CD14-positive monocyte (primary cell): ENCODE measurements around the gene CYTH1. TPM values are rescaled to one million over a fixed set of nuclear protein-coding genes. Genes with fewer than 3 reads are reported as not detected.
A peak's percentile ranks its signal among the peaks of the same experiment; 100 is the strongest.

Experiments used
- DNase-seq, 3 donors: peaks; one replicate each; pipeline ENCODE4 v3.0.0-alpha.2; 2011 to 2022
- H2AFZ ChIP-seq: 2 replicates; pipeline ENCODE4 v1.6.0; 2012; ENCODE audit warnings: mild to moderate bottlenecking, low read depth, low read length, inconsistent platforms; ENCODE audit not compliant: insufficient read depth, poor library complexity, severe bottlenecking
- H3K27ac ChIP-seq, 2 donors: 1 replicate in 1 of 2; 2 replicates in 1 of 2; pipeline ENCODE4 v1.5.1; 2012 to 2013; ENCODE audit warnings: low read length in 2 of 2, control low read depth in 1 of 2, inconsistent platforms in 1 of 2, low read depth in 1 of 2, mild to moderate bottlenecking in 1 of 2
- H3K27me3 ChIP-seq, 2 donors: one replicate each; pipeline versions ENCODE4 v1.6.0 to v1.6.1; 2011 to 2013; ENCODE audit warnings: low read length in 2 of 2; ENCODE audit not compliant: control insufficient read depth in 2 of 2, insufficient read depth in 2 of 2
- H3K36me3 ChIP-seq, 2 donors: replicated peaks in 1 of 2; 1 replicate in 1 of 2; 2 replicates in 1 of 2; pipeline versions ENCODE4 v1.5.1 to v1.6.1; 2012 to 2013; ENCODE audit warnings: low read length in 2 of 2, control low read depth in 1 of 2, inconsistent platforms in 1 of 2, mild to moderate bottlenecking in 1 of 2; ENCODE audit not compliant: insufficient read depth in 2 of 2, control insufficient read depth in 1 of 2
- H3K4me1 ChIP-seq, 2 donors: 1 replicate in 1 of 2; 2 replicates in 1 of 2; pipeline versions ENCODE4 v1.5.1 to v1.6.1; 2012 to 2013; ENCODE audit warnings: low read length in 2 of 2, control low read depth in 1 of 2, inconsistent platforms in 1 of 2, mild to moderate bottlenecking in 1 of 2, moderate library complexity in 1 of 2; ENCODE audit not compliant: insufficient read depth in 2 of 2, control insufficient read depth in 1 of 2
- H3K4me2 ChIP-seq: replicated peaks from 2 replicates; pipeline ENCODE3; 2012; ENCODE audit warnings: low read length, moderate library complexity, mild to moderate bottlenecking; ENCODE audit not compliant: poor library complexity, severe bottlenecking; ENCODE audit errors: extremely low read depth
- H3K4me3 ChIP-seq, 3 experiments: fragments of 200-600 bp in 1 of 3; sonication (generic) in 1 of 3; replicated peaks in 1 of 3; 1 replicate in 2 of 3; 2 replicates in 1 of 3; pipeline ENCODE4 v1.5.1; 2011 to 2013; ENCODE audit warnings: low read length in 3 of 3, mild to moderate bottlenecking in 3 of 3, control low read depth in 2 of 3, low read depth in 2 of 3, inconsistent platforms in 1 of 3, moderate library complexity in 1 of 3
- H3K79me2 ChIP-seq: 2 replicates; pipeline ENCODE4 v1.6.0; 2012; ENCODE audit warnings: mild to moderate bottlenecking, control low read depth, inconsistent platforms, low read length, moderate library complexity; ENCODE audit not compliant: insufficient read depth
- H3K9ac ChIP-seq: 2 replicates; pipeline ENCODE4 v1.6.0; 2017; ENCODE audit warnings: low read length, mild to moderate bottlenecking; ENCODE audit not compliant: insufficient read depth, poor library complexity, severe bottlenecking
- H3K9me3 ChIP-seq, 2 donors: replicated peaks in 1 of 2; 1 replicate in 1 of 2; 2 replicates in 1 of 2; pipeline versions ENCODE4 v1.5.1 to v1.6.1; 2012 to 2013; ENCODE audit warnings: low read length in 2 of 2, control low read depth in 1 of 2; ENCODE audit not compliant: control insufficient read depth in 1 of 2, insufficient read depth in 1 of 2
- H4K20me1 ChIP-seq: 2 replicates; pipeline ENCODE4 v1.6.0; 2012; ENCODE audit warnings: mild to moderate bottlenecking, low read length, control low read depth, moderate library complexity; ENCODE audit not compliant: insufficient read depth
- H3K27ac Mint-ChIP-seq, 7 donors: one replicate each; pipeline ENCODE4 v1.8.0; 2020; ENCODE audit warnings: mild to moderate bottlenecking in 7 of 7, mixed read lengths in 7 of 7, moderate library complexity in 6 of 7, inconsistent platforms in 2 of 7
- H3K27me3 Mint-ChIP-seq, 3 donors: one replicate each; pipeline ENCODE4 v1.8.0; 2021 to 2022; ENCODE audit warnings: low read depth in 3 of 3, mild to moderate bottlenecking in 3 of 3, mixed read lengths in 3 of 3, moderate library complexity in 3 of 3, inconsistent platforms in 1 of 3
- H3K36me3 Mint-ChIP-seq, 2 donors: one replicate each; pipeline ENCODE4 v1.8.0; 2020; ENCODE audit warnings: mixed read lengths in 2 of 2, inconsistent platforms in 1 of 2, mild to moderate bottlenecking in 1 of 2
- H3K4me1 Mint-ChIP-seq: one replicate; pipeline ENCODE4 v1.8.0; 2020; ENCODE audit warnings: mild to moderate bottlenecking, mixed read lengths
- H3K4me3 Mint-ChIP-seq, 2 donors: one replicate each; pipeline ENCODE4 v1.8.0; 2020; ENCODE audit warnings: mild to moderate bottlenecking in 2 of 2, mixed read lengths in 2 of 2, moderate library complexity in 1 of 2
- H3K9me3 Mint-ChIP-seq, 7 donors: one replicate each; pipeline ENCODE4 v1.8.0; 2020 to 2022; ENCODE audit warnings: mixed read lengths in 7 of 7, mild to moderate bottlenecking in 6 of 7, moderate library complexity in 6 of 7, inconsistent platforms in 2 of 7
- WGBS: methylation state at CpG from one replicate; pipeline ENCODE4 v1.1.5; 2013; ENCODE audit warnings: missing lambda C conversion rate; ENCODE audit not compliant: insufficient coverage; 5-methylcytosine and 5-hydroxymethylcytosine counted together
- intact Hi-C, 2 donors: fragments of 100-400 bp; cut with micrococcal nuclease; formaldehyde crosslinking; loops; one replicate each; pipeline versions ENCODE4 v1.15.0 to v1.15.1; 2023
- polyA plus RNA-seq, 3 donors: library from polyadenylated mRNA; depleted of rRNA in 1 of 3; unstranded in 2 of 3; stranded (reverse) in 1 of 3; fragments of 300-500 nt in 2 of 3; fragments of >200 nt in 1 of 3; fragmentation: Illumina TruSeq in 2 of 3; gene quantifications; 1 replicate in 2 of 3; 2 replicates in 1 of 3; pipeline ENCODE4 v1.2.3, GENCODE V29; 2012 to 2021
- TF ChIP-seq, protein P1 (sequence below): fragments of 200-600 bp; IDR thresholded peaks from one replicate; pipeline ENCODE4 v1.8.0; 2022; ENCODE audit warnings: antibody characterized with exemption, mild to moderate bottlenecking

The CYTH1 gene
- polyA plus RNA-seq, 3 donors = 68.6 to 211 (median 80.9) TPM

DNA sequence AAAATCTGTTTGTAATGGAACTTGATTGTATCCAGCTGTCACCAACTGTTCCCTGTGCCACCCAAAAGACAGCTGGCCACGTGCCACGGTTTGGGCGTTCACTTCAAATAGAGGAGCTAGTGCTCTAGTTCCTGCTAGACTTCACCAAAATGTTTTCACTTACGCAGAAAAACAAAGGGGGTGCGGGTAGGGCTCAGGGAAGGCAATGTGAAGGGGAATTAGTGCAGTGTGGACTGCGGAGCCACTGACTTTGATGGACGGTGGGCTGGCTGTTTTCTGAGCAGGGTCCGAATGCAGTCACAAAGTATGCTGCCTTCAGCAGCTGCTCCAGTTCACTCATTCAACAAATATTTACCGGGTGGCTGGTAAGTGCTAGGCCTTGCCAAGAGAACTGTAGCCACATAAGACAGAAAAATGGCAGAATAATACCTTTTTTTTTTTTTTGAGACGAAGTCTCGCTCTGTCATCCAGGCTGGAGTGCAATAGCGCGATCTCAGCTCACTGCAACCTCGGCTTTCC, 7.6 kb upstream of the CYTH1 start:
- TF ChIP-seq, protein P1, sequence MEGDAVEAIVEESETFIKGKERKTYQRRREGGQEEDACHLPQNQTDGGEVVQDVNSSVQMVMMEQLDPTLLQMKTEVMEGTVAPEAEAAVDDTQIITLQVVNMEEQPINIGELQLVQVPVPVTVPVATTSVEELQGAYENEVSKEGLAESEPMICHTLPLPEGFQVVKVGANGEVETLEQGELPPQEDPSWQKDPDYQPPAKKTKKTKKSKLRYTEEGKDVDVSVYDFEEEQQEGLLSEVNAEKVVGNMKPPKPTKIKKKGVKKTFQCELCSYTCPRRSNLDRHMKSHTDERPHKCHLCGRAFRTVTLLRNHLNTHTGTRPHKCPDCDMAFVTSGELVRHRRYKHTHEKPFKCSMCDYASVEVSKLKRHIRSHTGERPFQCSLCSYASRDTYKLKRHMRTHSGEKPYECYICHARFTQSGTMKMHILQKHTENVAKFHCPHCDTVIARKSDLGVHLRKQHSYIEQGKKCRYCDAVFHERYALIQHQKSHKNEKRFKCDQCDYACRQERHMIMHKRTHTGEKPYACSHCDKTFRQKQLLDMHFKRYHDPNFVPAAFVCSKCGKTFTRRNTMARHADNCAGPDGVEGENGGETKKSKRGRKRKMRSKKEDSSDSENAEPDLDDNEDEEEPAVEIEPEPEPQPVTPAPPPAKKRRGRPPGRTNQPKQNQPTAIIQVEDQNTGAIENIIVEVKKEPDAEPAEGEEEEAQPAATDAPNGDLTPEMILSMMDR = no peak
- Mint-ChIP-seq H3K9me3 (no peaks in the 10 kb centered on the region), H3K27ac (peak overlapping the region; percentile 27 to 83 (median 52)), H3K4me3 (peak overlapping the region; percentile 5 to 6), H3K27me3 (peaks cover 0 to 2% (median 0%) of the 10 kb centered on the region in 3 donors), H3K4me1 (peaks cover 26% of the 10 kb centered on the region), H3K36me3 (peaks cover 22 to 26% of the 10 kb centered on the region in 2 donors)
- intact Hi-C loops = loop anchor here in 1 of 2 donors (5.0 kb wide), 1 partner anchor 33 kb away; no protein-coding TSS in a partner anchor
- H3K4me2 ChIP-seq = peak overlapping the region; percentile 40
- H4K20me1 ChIP-seq = no peaks in the 10 kb centered on the region
- H3K9ac ChIP-seq = no peak overlapping the region
- H3K27me3 ChIP-seq = no peaks in the 10 kb centered on the region
- H3K79me2 ChIP-seq = no peaks in the 10 kb centered on the region
- H3K9me3 ChIP-seq = no peaks in the 10 kb centered on the region
- peaks cover 11 to 24% of the 10 kb centered on the region in 2 donors for H3K4me1 ChIP-seq
- H2AFZ ChIP-seq = no peak overlapping the region
- no peak overlapping the region for H3K4me3 ChIP-seq
- WGBS = 97% methylated on average over 5 of the region's 14 CpGs
- H3K36me3 ChIP-seq = peaks cover 11 to 23% of the 10 kb centered on the region in 2 donors
- DNase-seq = no peak
- H3K27ac ChIP-seq = peak overlapping the region; percentile 17 to 40

DNA sequence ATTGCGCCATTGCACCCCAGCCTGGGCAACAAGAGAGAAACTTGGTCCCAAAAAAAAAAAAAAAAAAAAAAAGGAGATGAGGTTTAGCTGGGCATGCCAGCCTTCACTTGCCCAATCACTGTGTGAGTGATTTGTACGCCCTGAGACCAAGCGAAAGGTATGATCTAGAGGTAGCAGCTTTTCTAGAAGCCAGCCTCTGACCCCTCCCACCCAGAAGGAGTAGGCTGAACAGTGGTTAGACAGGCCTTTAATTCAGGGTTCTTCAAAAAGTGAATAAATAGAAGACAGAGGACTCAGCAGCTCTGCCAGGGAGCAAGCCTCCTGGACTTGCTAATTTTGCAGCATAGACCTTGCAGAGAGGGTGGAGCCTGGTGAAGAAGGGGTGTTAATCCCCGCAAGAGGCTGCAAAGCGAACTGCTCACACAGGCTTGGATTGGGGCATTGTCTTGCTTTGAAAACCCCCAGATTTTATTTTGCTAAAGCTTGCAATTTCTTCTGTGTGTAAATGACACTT, 7.1 kb upstream of the CYTH1 start:
- Mint-ChIP-seq H3K4me3 (peak overlapping the region in 1 of 2 donors; percentile 6), H3K27me3 (peaks cover 0 to 2% (median 0%) of the 10 kb centered on the region in 3 donors), H3K9me3 (no peaks in the 10 kb centered on the region), H3K36me3 (peaks cover 19 to 20% of the 10 kb centered on the region in 2 donors), H3K27ac (peak overlapping the region in 2 of 7 donors; percentile 51 to 52), H3K4me1 (peaks cover 26% of the 10 kb centered on the region)
- H3K4me2 ChIP-seq = peak overlapping the region; percentile 40
- H4K20me1 ChIP-seq = no peaks in the 10 kb centered on the region
- no peaks in the 10 kb centered on the region for H3K9me3 ChIP-seq
- no peak overlapping the region for H3K9ac ChIP-seq
- H2AFZ ChIP-seq = no peak overlapping the region
- peaks cover 9 to 19% of the 10 kb centered on the region in 2 donors for H3K36me3 ChIP-seq
- peaks cover 11 to 24% of the 10 kb centered on the region in 2 donors for H3K4me1 ChIP-seq
- no peak overlapping the region for H3K4me3 ChIP-seq
- 83% methylated on average over 1 of the region's 5 CpGs for WGBS
- H3K27ac ChIP-seq = peak overlapping the region in 1 of 2 donors; percentile 40
- intact Hi-C loops = loop anchor here in 1 of 2 donors (5.0 kb wide), 1 partner anchor 33 kb away; no protein-coding TSS in a partner anchor
- H3K79me2 ChIP-seq = no peaks in the 10 kb centered on the region
- TF ChIP-seq, protein P1 = no peak
- no peaks in the 10 kb centered on the region for H3K27me3 ChIP-seq
- DNase-seq = no peak
